Myocyte (in vitro differentiated cells): ENCODE data around the gene TUBGCP2. TPM values are rescaled to one million over a fixed set of nuclear protein-coding genes. Genes with fewer than 3 reads are reported as not detected.
A peak's percentile ranks its signal among the peaks of the same experiment; 100 is the strongest.

Experiments
- DNase-seq: peaks from one replicate; pipeline ENCODE4 v3.0.0-alpha.2; 2012; ENCODE audit warnings: low read depth
- total RNA-seq: library from RNA; depleted of rRNA; stranded (reverse); fragments of >200 nt; gene quantifications from 2 replicates; pipeline ENCODE4 v1.2.3, GENCODE V29; 2014

The TUBGCP2 gene
- total RNA-seq, 1 donor from 2014 or later: 71.5 TPM

DNA sequence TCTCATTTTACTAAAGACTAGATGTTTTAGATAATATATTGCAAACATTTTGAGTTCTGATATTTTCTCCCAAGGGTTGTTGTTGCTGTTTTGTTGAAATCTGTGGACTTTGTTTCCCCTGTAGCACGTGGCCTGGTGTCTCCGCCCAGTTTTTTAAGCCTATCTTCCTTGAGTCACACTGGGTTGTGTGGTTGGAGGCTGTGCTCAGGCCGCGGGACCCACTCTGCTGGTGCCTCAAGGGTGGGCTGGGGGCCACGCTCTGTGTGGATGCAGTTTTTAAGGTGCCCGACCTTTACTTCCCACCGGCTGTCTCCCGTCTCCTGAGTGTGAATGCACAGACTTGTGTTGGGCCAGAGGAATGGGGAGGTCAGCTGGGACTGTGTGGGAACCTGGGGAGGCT, 34.3 kb upstream of the TUBGCP2 start:
- no peak for DNase-seq

- no peak for DNase-seq
Observed at GRCh38 chr10:133341983-133342382, 33.3 kb upstream of the TUBGCP2 start.

DNA sequence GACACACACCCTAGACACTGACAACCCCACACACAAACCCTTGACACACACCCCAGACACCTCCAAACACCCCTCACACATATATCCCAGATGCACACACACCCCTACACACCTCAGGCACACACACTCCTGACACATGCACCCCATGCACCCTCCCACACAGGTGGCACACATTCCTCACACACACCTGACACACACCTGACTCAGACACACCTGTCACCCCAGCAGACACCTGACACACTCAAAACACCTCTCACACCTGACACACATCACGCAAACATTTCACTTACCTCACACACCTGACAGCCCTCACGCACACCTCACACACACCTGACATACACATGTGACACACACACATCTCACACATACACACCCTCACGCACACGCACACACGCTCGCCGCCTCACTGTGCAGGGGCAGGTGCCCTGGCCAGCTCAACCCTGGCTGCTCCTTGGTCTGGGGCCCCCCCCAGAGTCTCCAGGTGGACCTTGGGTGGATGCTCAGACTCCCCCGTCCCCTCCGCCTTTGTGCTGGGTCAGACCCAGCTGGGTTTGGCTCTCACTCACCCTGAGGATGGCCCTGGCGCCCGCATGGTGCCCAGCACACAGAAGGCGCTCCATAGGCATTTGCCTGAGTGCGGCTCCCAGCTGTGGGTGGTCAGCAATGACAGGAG, 31.2 kb upstream of the TUBGCP2 start:
- DNase-seq: no peak

DNA sequence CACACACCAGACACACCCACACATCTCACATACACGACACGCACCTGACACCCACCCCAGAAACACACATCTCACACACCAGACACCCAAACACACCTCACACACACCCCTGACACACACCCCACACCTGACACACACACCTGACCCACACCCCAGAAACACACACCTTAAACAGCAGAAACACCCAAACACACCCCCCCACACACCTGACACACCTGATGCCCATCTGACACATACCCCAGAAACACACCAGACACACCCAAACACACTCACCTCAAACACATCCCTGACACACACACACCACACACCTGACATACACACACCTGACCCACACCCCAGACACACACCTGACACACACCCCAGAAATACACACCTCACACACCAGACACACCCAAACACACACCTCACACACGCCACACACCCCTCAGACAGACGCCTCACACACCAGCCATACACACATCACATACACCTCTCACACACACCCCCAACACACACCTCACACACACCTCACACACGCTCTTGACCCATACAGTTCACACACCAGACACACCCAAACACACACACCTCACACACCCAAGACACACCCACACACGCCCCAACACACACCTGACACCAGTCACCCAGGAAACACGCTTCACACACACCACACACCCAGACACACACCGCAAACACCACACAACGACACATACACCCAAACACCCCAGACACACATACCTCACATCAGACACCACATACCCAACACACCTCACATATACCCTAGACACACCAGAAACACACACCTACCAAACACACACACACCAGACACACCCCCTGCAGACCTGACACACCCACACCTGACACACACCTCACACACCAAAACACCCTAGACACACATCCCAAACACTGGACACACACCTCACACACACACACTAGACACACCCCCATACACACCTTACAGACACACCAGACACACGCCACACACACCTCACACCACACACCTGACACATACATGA, 29.7 kb upstream of the TUBGCP2 start:
- no peak for DNase-seq

DNA sequence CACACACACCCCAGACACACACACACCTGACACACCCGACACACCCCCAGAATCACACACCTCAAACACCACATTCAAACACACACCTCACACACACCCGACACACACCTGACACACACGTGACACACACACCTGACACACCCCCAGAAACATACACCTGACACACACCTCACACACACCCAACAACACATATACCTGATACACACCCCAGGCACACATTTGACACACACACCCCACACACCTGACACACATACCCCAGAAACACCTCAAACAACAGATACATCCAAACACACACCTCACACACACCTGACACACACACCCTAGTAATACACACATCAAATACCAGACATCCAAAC, 28.7 kb upstream of the TUBGCP2 start:
- no peak for DNase-seq

DNA sequence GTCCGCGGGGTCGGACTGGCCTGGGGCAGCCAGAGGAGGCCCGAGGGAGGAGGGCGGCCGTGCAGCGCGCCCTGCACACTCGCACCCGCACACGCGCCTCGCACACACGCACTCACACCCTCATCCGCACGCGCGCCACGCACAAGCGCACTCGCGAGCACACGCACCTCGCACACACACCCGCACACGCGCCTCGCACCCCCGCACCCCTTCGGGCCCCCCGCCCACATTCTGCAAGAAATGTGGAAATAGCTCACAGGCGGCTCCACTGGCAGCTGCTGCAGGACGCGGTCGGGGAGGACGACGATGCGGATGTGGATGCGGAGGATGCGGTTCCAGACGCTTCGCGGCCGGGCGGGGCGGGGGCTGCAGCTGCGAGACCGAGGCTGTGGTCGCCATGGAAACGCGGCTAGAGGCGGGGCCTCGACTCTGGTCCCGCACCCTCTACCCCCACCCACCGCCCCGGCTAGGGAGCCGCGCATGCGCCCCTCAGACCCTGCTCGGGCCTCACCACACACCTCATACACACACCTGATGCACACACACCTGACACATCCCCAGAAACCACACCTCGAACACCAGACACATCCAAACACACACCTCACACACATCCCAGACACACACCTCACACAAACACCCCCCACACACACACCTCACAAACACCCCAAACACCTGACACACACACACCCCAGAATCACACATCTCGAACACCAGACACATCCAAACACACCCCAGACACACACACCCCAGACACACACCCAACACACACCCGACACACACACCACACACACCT, 28.1 kb upstream of the TUBGCP2 start, which contains the start of gene CALY:
Gene CALY (minus strand): TSS at position 320 of the 793 bp plus-strand sequence. CDS start 7,907 bp downstream, outside the sequence.
- no peak for DNase-seq

DNA sequence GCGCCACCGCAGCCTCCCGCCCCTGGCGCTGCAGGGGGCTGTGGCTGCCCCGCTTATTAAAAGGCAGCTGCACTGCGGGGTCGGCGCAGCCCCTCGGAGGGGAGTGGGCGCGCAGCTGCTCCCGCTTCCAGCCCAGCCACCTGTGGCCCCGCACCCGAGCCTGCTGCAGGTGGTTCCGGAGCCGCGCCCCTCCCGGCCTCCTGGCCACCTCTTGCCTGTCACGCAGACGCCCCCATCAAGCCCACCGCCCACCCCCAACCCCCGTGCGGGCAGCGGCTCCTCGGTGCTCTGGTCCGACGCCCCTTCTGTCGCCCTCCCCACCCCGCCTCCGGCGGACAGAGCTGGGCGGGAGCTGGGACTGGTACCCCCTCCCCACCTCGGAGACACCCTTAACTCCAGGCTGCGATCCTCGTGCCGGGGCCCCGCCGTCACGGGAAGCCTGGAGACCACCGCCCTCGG, 27.5 kb upstream of the TUBGCP2 start:
- DNase-seq: no peak

DNA sequence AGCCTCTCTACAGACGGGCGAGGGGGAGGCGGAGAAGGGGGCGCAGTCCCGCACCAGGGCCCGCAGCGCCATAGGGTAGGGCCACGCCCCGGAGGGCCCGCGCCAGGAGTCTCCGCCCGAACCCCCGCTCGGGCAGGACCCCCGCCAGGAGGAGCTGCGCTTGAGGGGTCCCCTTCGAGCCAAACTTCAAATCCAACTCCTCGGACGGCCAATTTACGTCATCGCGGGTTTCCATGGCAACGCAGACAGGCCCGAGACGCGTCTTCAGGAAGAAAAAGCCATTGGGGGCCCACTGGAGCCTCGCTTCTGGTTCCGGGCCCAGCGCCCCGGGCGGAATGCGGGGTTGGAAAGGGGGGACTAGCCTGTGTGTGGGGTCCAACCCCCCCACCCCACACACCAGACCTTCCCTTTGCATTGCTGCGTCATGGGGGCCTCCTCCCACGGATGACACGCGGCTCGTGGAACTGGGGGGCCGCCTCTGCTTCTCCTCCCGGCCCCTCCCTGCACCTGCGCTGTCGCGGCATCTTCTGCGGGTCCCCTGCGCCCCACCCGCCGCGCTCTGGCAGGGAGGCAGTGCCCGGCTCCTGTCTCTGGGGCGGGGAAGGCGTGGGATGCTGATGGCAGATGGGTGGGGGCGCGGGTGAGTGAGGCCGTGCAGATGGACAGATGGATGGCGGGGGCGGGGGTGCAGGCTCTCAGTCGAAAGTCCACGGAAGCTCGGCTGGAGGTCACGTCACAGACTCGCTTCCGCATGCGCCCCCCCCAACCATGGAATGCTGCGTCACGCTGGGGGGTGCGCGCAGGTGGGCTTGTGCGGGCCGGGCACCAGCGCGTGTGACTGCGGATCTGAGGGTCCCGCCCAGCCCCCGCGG, 26.8 kb upstream of the TUBGCP2 start:
- peak; percentile 17 for DNase-seq

GRCh38 chr10:133334503-133335245, 26.0 kb upstream of the TUBGCP2 start:
- DNase-seq: no peak

- no peak for DNase-seq
Observed at GRCh38 chr10:133332936-133333699, 24.4 kb upstream of the TUBGCP2 start.

- DNase-seq: peak; percentile 86
Observed at GRCh38 chr10:133329491-133330202, 21.0 kb upstream of the TUBGCP2 start.

GRCh38 chr10:133328358-133329343, 20.0 kb upstream of the TUBGCP2 start:
- no peak for DNase-seq

- peak; percentile 84 for DNase-seq
Observed at GRCh38 chr10:133327651-133328357, 19.1 kb upstream of the TUBGCP2 start.

DNA sequence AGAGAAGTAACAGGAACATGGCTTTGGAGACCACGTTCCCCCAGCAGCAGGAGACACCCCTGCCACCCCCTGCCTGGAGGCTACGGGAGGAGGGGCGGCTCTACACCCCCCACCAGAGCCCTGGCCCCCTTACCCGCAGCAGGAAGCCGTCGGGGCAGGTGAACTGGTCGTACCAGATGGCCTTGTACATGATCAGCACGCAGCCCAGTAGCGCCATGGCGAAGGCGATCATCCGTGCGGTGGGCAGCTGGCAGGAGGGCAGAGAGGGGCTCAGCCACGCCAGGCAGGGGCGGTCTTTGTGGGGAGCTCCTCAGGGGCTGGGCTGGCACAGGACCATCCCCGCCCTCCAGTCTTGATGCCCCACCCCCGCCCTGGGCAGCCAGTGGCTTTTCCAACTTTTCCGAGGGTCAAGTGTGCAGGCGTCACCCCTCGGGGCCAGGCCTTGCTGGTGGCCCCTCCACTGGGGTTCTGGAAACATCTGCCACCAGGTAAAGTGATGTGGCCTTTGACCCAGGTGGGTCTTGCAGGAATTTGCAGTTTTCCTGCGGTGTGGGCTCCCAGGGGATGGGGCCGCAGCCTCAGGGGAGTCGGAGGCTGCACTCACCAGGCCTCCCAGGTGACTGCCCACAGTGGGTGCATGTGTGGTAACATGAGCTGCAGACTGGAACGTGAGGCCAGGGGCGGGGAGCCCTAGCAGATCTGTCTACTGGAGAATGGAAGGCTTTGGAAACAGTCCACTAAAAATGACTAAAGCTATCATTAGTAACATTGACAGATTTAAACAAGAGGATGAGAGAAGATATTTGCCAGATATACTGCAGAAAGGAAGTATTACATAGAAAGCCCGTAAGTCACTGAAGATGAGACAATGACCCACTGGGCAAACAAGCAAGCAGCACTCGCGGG, 18.3 kb upstream of the TUBGCP2 start:
- no peak for DNase-seq

DNA sequence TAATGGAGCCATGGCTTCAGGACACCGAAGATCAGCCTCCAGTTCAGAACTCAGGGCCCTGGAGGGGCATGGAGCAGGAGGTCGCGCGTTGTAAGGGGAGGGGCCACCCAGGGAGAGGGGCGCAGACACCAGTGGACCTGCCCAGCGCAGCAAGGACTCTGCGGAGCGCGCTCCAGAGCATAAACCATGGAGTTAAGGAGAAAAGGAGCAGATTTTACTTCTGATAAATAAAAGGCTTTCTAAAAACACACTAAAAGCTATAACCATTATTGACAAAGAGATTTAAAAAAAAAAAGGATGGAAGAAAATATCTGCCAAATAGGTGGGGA, 17.5 kb upstream of the TUBGCP2 start:
- no peak for DNase-seq
